Left cardiac atrium (tissue), 4 donors: ENCODE data around the gene PEA15. TPM values are rescaled to one million over a fixed set of nuclear protein-coding genes. Genes with fewer than 3 reads are reported as not detected.

ENCODE experiments used
- ATAC-seq, 2 donors: fragments of 200-7000 bp; cut with Tn5 transposase; one replicate each; pipeline ENCODE4 v1.9.1; 2020; ENCODE audit warnings: mild to moderate bottlenecking in 2 of 2, moderate library complexity in 2 of 2
- DNase-seq: peaks from one replicate; pipeline ENCODE4 v3.0.0-alpha.2; 2020
- intact Hi-C, 2 donors: fragments of 100-400 bp; cut with DNase I; formaldehyde crosslinking; loops; one replicate each; pipeline versions ENCODE4 v1.14.1 to v1.15.1; 2022 to 2023
- total RNA-seq, 2 donors: library from RNA; stranded (reverse); fragmentation: NEBNext Ultra II Directional; extraction: Animal tissue kit (Norgen Biotek cat#: 25700); gene quantifications; one replicate each; pipeline ENCODE4 v1.2.1, GENCODE V29; 2021
- donor health status: DM: no; HTN: yes; CAD: no.
- donor health status: DM: no; HTN: yes; CAD: no; lungs with severe emphysema.
- donor health status: DM: yes; HTN: yes; CAD: no.
- donor health status: Dilated cardiomyopathy.

PEA15 gene
- total RNA-seq, 2 donors from 2014 or later, result 188 to 189 TPM

- intact Hi-C loops, result no loop called here
- DNase-seq, result no peak
- ATAC-seq, result no peak
Observed at GRCh38 chr1:160225345-160225744, 20.2 kb downstream of the PEA15 start.

DNA sequence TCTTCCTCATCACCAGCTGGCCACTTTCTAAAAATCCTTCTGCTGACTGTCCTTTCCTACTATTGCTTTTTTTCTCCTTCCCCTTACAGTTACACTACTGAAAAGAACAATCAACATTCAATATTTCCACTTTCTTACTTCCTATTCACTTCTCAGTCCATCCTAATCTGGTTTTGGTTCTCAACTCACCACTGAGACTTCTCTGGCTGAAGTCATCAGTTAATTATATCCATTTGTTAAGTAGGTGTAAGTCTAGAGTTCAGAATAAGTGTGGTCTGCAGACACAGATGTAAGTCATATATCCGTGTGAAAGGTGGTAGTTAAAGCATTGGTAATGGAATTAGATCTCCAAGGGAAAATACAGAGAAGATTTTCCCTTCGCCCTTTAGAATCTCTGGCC, 21.4 kb downstream of the PEA15 start:
- intact Hi-C loops, result no loop called here
- DNase-seq, result no peak
- peak in 1 of 2 donors; percentile 52 for ATAC-seq

DNA sequence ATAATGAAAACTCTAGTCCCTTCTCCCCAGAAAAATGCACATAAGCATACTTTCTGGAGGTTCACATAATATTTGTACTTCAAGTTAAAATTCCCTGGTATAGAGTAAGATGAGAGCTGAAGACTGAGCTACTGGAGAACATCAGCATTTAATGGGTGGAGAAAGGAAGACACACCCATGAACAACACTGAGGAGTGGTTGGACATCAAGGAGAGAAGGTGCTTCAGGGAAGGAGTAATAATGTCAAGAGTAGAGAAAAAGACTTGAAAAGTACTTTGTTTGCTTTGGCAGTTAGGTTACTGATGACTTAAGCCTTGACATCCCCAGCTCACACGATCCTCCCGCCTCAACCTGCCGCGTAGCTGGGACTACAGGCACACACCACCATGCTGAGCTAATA, 21.9 kb downstream of the PEA15 start:
- DNase-seq (no peak), ATAC-seq (peak in 1 of 2 donors; percentile 31)
- intact Hi-C loops, result no loop called here

DNA sequence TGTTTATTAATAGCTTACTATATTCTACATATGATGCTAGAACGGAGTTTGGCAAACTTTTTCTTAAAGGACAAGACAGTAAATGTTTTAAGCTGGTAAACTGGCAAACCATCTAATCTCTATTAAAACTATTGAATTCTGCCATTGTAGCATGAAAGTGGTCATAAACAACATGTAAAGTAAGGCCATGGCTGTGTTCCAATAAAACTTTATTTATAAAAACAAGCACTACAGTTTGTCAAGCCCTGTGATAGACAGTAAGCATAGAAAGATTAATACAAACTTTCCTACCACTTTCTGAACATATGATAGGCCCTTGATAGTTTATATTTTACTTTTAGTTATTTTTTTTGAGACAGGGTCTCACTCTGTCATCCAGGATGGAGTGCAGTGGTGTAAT, 22.4 kb downstream of the PEA15 start:
- DNase-seq, result no peak
- intact Hi-C loops, result no loop called here
- ATAC-seq, result no peak

DNA sequence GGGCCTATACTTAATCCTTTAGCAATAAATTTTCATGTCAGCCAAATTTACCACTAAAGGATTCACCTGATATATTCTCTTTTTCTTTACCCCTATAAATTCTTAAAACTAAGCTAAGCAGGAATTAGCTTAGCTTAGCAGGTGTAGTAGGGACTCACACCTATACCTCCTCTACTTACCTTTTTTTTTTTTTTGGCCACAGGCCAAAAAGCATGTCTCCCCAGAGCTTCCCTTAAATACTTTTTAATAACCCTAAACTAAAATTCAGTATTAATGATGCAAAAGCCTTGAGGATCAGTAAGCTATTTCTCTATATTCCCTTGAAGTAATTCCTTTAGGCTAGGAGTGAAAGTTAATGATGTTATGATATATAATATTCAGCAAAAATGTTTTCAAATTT, 23.2 kb downstream of the PEA15 start:
- intact Hi-C loops, result no loop called here
- no peak for ATAC-seq
- DNase-seq, result no peak

GRCh38 chr1:160232911-160233310, 27.7 kb downstream of the PEA15 start:
- no peak for DNase-seq
- no peak for ATAC-seq
- intact Hi-C loops, result no loop called here

GRCh38 chr1:160236806-160237205, 31.6 kb downstream of the PEA15 start:
- no peak for DNase-seq
- no peak for ATAC-seq
- intact Hi-C loops, result no loop called here

DNA sequence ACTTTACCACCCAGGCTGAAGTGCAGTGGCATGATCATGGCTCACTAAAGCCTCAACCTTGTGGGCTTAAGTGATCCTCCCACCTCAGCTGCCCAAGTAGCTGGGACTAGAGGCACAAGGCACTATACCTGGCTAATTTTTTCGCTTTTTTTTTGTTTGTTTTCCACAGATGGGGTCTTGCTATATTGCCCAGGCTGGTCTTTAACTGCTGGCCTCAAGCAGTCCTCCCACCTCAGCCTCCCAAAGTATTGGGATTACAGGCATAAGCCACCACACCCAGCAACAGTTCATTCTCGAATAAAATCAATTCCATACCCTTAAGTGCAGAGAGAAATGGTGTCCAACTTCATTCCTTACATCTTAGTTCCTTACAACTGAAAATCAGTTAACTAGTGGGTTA, 32.4 kb downstream of the PEA15 start:
- DNase-seq (no peak), ATAC-seq (no peak)
- intact Hi-C loops, result no loop called here

DNA sequence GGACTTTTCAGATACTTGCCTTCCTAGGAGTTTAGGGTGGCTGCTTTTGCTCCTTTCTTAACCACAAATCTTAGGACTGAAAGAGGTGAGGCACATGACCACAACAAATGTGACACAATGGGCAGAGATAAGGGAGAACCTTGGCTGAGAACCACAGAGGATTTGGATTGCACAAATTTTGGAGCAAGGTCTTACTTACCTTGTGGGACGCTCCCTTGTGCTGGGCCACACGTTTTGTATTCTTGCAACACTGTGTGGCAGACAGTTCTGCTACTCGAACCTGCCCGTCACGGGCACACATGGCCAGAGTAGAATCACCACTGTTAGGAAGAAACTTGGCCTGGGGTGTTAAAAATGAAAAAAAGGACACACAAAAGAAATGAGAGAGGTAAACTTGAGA, 33.2 kb downstream of the PEA15 start:
- ATAC-seq (no peak), DNase-seq (no peak)
- intact Hi-C loops, result no loop called here

DNA sequence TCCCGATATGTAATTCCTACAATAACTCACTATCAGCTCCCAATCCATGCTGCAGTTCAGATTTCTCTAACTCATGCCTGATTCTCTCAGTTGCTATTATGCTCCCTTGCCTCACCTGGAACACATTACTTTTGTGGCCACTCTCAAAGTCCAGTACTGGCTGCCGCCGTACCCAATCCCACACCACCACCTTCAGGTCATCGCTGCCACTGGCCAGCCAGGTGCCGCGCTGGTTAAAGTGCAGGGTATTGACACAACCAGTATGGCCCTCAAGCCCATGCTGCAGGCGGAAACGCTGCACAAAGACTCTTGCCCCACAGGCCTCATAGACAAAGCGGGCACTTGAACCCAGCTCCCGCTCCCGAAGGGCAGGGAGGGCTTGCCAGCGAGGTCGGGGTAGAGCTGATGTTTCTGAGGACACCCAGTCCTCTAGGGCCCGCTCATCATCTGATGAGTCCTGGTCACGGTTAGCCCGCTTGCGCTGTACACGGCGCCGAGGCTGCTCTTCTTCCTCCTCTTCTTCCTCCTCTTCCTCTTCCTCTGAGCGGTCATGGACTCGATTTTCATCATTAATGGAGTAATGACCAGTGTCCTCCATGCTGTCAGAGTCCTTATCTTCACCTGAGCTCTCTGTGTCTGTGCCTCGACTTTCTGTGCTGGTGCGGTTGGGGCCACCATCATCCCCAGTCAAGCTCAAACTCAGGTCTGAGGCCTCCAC, 34.6 kb downstream of the PEA15 start:
- no peak for ATAC-seq
- intact Hi-C loops, result no loop called here
- no peak for DNase-seq

DNA sequence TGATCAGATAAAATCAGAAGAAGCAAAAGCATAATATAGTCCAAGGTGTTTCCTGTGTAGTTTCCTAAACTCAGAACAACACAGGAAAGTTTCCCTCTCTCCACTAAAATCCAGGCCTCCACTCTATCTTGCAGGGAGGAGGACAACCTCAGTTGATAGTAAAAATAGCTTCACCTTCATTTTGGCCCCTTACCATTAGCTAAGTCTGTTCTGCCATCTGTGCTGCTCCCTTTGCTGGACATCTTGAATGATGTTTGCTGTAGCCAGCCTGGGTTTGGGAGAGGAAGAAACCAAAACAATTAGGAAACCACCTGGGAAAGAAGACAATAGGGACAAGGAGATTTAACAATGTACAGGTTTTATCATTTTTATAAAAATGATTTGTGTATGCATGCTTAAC, 38.6 kb downstream of the PEA15 start:
- no peak for DNase-seq
- intact Hi-C loops, result no loop called here
- ATAC-seq, result peak in 1 of 2 donors; percentile 10

GRCh38 chr1:160244209-160244608, 39.0 kb downstream of the PEA15 start:
- no peak for ATAC-seq
- no peak for DNase-seq
- intact Hi-C loops, result no loop called here

GRCh38 chr1:160245434-160245833, 40.2 kb downstream of the PEA15 start:
- DNase-seq, result no peak
- ATAC-seq, result no peak
- intact Hi-C loops, result loop anchor here in 1 of 2 donors (5.0 kb wide), 1 partner anchor 38 kb away; the partner anchor contains the start of gene PEA15

DNA sequence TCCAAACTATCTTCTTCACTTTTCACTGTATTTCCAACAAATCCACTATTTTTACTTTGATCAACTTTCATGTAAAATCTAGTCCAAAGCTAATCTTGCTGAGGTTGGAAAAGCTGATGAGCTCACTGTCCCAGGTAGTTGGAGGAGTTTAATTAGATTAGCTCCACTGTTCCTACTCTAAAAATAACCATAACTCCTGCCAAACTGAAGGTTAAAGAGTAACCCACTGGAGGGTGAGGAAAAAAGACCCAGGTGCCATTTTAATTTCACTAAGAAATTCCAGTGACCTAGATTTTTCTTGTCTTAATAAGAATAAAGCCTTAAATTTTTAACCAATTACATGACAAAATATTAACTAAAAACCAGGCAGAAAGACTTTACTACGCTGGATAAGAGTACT, 41.9 kb downstream of the PEA15 start:
- intact Hi-C loops, result loop anchor here in 1 of 2 donors (5.0 kb wide), 1 partner anchor 40 kb away; the partner anchor contains the start of gene PEA15
- peak in 1 of 2 donors; percentile 27 for ATAC-seq

DNA sequence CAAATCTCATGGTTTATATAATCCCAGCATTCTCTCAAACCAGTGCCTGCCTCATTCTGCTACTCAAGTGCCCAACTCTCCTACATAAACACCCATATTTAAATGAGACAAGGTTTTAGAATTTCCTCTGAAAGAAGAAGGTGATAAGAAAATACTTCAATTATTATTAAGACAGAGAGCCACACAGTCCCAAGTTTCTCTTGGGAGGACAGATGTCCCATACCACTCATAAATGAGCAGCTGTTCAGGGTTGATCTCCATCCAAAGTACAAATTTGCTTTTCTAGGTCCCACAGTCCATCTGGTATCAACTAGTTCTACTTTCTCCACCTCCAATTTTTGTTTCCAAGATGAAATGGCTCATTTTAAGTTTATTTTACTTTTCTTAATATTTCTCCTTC, 45.8 kb downstream of the PEA15 start:
- intact Hi-C loops, result loop anchor here (2.0 to 10.0 kb wide), 4 partner anchors 56 to 156 kb away; partner anchors contain the start of genes CASQ1 (in 1 of the 2) and IGSF8 (in 1 of the 2)
- ATAC-seq (peak in 1 of 2 donors; percentile 17), DNase-seq (no peak)

More for the DNA sequence above, 41.9 kb downstream of the PEA15 start:
- DNase-seq, result no peak

DNA sequence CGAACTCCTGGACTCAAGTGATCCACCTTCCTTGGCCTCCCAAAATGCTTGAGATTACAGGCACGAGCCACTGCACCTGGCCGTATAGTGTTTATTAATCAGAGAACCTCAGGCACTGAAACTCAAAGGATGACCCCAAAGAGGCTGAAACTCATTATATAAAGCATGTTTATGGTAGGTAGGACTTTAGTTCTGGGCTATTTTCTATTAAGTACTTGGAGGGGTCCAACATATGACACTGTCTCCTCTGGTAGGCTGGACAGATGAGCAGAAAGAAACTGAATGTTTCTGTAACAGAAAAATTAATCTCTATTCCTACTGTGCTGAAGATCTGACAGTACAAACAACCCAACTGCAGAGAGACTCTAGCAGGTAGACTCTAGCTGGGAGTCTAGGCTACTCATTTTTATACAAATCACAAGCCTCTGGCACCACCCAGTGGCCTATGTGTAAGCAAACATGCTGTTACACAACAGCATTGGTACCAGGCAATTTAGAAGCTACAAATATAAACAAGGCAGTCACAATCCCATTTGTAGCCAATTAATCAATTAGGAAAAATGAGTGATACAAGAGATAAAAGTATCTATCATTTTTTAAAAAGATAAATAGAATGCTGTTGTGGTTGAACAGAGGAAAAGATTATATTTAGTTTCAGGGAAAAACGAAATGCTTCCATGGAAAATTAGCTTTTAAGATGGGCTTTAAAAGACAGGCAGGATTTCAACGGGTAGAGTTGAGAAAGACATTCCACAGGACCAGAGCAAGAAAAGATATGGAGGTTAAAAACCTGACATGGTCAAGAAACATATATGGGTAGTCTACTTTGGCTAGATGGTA, 46.7 kb downstream of the PEA15 start:
- intact Hi-C loops, result loop anchor here (2.0 to 10.0 kb wide), 4 partner anchors 57 to 157 kb away; partner anchors contain the start of genes CASQ1 (in 1 of the 2) and IGSF8 (in 1 of the 2)
- peak; percentile 90 to 96 for ATAC-seq
- peak; percentile 75 for DNase-seq

DNA sequence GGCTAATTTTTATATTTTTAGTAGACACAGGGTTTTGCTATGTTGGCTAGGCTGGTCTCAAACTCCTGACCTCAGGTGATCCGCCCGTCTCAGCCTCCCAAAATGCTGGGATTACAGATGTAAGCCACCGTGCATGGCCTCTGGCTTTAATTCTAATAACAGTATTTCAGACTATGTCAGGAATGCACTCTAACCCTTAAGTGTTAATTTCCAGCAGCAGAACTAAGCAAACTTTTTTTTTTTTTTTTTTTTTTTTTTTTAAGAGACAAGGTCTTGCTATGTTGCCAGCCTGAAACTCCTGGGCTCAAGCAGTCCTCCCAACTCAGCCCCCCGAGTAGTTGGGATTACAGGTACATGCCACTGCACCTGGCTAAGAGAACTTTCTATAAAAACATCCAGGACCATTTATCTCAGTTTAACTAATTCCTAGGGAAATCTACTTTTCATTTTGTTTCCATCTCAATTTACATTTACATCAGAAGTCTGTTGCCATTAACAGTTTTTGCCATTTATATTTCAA, 50.7 kb downstream of the PEA15 start:
- intact Hi-C loops, result loop anchor here in 1 of 2 donors (10.0 kb wide), 2 partner anchors 61 to 161 kb away; partner anchors contain the start of genes CASQ1 and IGSF8
- no peak for DNase-seq
- no peak for ATAC-seq

- intact Hi-C loops, result loop anchor here in 1 of 2 donors (10.0 kb wide), 2 partner anchors 62 to 162 kb away; partner anchors contain the start of genes CASQ1 and IGSF8
- ATAC-seq, result peak in 1 of 2 donors; percentile 39
Observed at GRCh38 chr1:160256396-160257046, 51.3 kb downstream of the PEA15 start.

DNA sequence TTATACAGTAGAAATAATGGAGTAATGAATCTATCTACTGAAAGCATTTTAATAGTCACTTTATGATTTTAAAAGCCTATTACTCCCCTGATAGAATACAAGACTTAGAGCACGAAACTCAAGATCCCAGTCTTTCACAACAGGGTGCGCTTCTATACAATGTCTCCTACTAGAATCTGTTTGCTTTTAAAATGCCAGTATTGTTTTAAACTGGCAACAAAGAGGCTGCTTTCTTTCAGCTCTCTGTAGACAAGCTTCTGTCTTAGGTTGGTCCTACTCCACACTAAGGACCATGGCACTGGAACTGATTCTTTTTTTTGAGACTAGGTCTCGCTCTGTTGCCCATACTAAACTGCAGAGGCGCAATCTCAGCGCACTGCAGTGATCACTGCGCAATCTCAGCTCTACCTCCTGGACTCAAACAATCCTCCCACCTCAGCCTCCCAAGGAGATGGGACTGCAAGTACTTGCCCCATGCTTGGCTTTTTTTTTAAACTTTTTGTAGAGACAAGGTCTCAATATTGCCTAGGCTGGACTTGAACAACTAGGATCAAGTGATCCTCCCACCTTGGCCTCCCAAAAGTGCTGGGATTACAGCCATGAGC, 52.3 kb downstream of the PEA15 start:
- intact Hi-C loops, result loop anchor here in 1 of 2 donors (10.0 kb wide), 2 partner anchors 63 to 163 kb away; partner anchors contain the start of genes CASQ1 and IGSF8
- DNase-seq (no peak), ATAC-seq (no peak)

More at GRCh38 chr1:160256396-160257046, 51.3 kb downstream of the PEA15 start:
- DNase-seq, result no peak
